ENCODE results near the gene NSUN6.

- TF ChIP-seq POLR2AphosphoS5 (IDR thresholded peaks at IDR 0.05), result no peak
- no peak for TF ChIP-seq CTCF (IDR thresholded peaks at IDR 0.05)
- no peak for TF ChIP-seq POLR2A (IDR thresholded peaks at IDR 0.05)
Observed at GRCh38 chr10:18561861-18562551, 89.4 kb downstream of the NSUN6 start.
